Testis (tissue), 2 donors: ENCODE data around the gene ANKRD1.

Experiments
- CTCF ChIP-seq, 3 experiments: fragments of 450-650 bp in 2 of 3; fragments of 200-600 bp in 1 of 3; sonication (generic) in 1 of 3; IDR thresholded peaks; one replicate each; pipeline ENCODE4 v1.5.1; 2016 to 2019; ENCODE audit warnings: antibody characterized with exemption in 3 of 3, mild to moderate bottlenecking in 2 of 3, moderate library complexity in 1 of 3
- POLR2A ChIP-seq: fragments of 450-650 bp; IDR thresholded peaks from one replicate; pipeline ENCODE4 v1.6.1; 2017; ENCODE audit warnings: antibody characterized with exemption, mild to moderate bottlenecking, moderate library complexity

- TF ChIP-seq CTCF (IDR thresholded peaks at IDR 0.05) (no peak), POLR2A (no peak)
These were observed at the start of gene ANKRD1 for GRCh38 chr10:90920986-90921666.
